ACHN (cell line): ENCODE data around the gene MAML2.

Experiments used
- DNase-seq: peaks from one replicate; pipeline ENCODE4 v3.0.0-alpha.2; 2015
- in situ Hi-C: cut with HindIII; loops from 2 replicates; pipeline ENCODE4 v1.10.0; 2017; ENCODE audit warnings: low sequenced_read_pairs, low pct_ligation_motif_present, low pct_unique_long_range_greater_than_20kb

Gene MAML2

GRCh38 chr11:96260067-96260511 lies 82.9 kb downstream of the MAML2 start:
- DNase-seq, result no peak
- in situ Hi-C loops, result no loop called here

- in situ Hi-C loops, result no loop called here
- DNase-seq, result peak; percentile 69
Measured at GRCh38 chr11:96259134-96259830, 83.7 kb downstream of the MAML2 start.

- in situ Hi-C loops, result no loop called here
- peak; percentile 35 for DNase-seq
Measured at GRCh38 chr11:96257972-96258934, 84.7 kb downstream of the MAML2 start.

- no peak for DNase-seq
- in situ Hi-C loops, result no loop called here
Measured at GRCh38 chr11:96257036-96257435, 86.0 kb downstream of the MAML2 start.

GRCh38 chr11:96256215-96257011 lies 86.6 kb downstream of the MAML2 start:
- in situ Hi-C loops, result no loop called here
- DNase-seq, result no peak

- in situ Hi-C loops, result no loop called here
- no peak for DNase-seq
Measured at GRCh38 chr11:96254854-96255253, 88.1 kb downstream of the MAML2 start.

GRCh38 chr11:96254087-96254486 lies 88.9 kb downstream of the MAML2 start:
- in situ Hi-C loops, result no loop called here
- DNase-seq, result no peak

GRCh38 chr11:96246718-96247552 lies 96.1 kb downstream of the MAML2 start:
- in situ Hi-C loops, result no loop called here
- DNase-seq, result no peak

- peak; percentile 96 for DNase-seq
- in situ Hi-C loops, result no loop called here
Measured at GRCh38 chr11:96242971-96243647, 99.9 kb downstream of the MAML2 start.

- in situ Hi-C loops, result no loop called here
- no peak for DNase-seq
Measured at GRCh38 chr11:96242191-96242847, 100.7 kb downstream of the MAML2 start.

- in situ Hi-C loops, result no loop called here
- DNase-seq, result no peak
Measured at GRCh38 chr11:96241331-96241841, 101.6 kb downstream of the MAML2 start.

- no peak for DNase-seq
- in situ Hi-C loops, result no loop called here
Measured at GRCh38 chr11:96238563-96239135, 104.3 kb downstream of the MAML2 start.

- no peak for DNase-seq
Measured at GRCh38 chr11:96237766-96238266, 105.2 kb downstream of the MAML2 start.

GRCh38 chr11:96235751-96236150 lies 107.2 kb downstream of the MAML2 start:
- DNase-seq, result no peak
- in situ Hi-C loops, result no loop called here

More at GRCh38 chr11:96237766-96238266, 105.2 kb downstream of the MAML2 start:
- in situ Hi-C loops, result no loop called here

GRCh38 chr11:96234866-96235441 lies 108.0 kb downstream of the MAML2 start:
- no peak for DNase-seq
- in situ Hi-C loops, result no loop called here

GRCh38 chr11:96232132-96232531 lies 110.9 kb downstream of the MAML2 start:
- in situ Hi-C loops, result no loop called here
- no peak for DNase-seq
